GM19238 (cell line): Measurements from ENCODE around the gene STOML1.
"Not testable (repeated sequence)": the region's sequence is repeated elsewhere in the genome, so short reads cannot be mapped to it uniquely, and the experiment has no call there.

ENCODE experiments used
- DNase-seq: peaks from one replicate; pipeline ENCODE4 v3.0.0; 2011; ENCODE audit warnings: low spot score; ENCODE audit not compliant: insufficient read length

Gene STOML1

GRCh38 chr15:73948982-73949381 is 43.1 kb downstream of the STOML1 start:
- DNase-seq, result no peak

- DNase-seq, result no peak
These were observed 43.7 kb downstream of the STOML1 start for GRCh38 chr15:73948396-73948795.

DNA sequence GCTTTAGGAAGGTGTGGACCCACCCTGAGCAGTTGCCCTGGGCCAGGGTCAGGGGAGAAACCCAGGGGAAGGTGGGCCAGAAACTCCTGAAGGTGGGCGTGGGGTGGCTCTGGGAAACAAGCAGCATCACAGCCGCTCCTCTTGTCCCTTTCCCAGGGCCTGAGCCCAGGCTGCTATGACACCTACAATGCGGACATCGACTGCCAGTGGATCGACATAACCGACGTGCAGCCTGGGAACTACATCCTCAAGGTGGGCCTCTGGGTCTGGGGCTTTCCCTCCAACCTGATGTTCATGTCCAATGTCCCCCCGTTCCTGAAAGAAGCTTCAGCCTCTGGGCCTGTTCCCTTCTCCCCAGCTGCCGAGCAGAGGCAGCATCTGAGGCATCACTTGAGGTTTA is 44.4 kb downstream of the STOML1 start:
- DNase-seq, result no peak

DNA sequence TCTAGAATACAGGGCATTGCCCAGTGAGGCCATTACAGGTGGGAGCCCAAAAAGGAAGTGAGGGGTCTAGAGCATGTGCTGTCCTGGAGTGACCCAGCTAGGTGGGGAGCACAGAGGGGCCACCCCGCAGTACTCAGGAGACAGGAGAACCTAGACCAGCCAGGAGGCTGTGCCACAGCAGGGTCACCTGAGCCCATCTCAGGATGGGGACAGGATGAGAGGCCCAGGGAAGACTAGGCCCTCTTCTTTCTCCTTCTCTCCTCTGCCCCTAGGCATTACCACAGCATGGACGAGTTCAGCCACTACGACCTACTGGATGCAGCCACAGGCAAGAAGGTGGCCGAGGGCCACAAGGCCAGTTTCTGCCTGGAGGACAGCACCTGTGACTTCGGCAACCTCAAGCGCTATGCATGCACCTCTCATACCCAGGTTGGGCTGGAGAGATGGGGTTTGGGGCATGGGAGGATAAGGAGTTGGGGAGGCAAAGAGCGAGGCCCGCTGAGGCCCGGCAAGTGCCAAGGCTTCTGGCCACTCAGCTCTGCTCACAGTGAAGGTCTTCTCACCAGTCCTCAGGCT is 45.2 kb downstream of the STOML1 start:
- DNase-seq, result no peak

DNA sequence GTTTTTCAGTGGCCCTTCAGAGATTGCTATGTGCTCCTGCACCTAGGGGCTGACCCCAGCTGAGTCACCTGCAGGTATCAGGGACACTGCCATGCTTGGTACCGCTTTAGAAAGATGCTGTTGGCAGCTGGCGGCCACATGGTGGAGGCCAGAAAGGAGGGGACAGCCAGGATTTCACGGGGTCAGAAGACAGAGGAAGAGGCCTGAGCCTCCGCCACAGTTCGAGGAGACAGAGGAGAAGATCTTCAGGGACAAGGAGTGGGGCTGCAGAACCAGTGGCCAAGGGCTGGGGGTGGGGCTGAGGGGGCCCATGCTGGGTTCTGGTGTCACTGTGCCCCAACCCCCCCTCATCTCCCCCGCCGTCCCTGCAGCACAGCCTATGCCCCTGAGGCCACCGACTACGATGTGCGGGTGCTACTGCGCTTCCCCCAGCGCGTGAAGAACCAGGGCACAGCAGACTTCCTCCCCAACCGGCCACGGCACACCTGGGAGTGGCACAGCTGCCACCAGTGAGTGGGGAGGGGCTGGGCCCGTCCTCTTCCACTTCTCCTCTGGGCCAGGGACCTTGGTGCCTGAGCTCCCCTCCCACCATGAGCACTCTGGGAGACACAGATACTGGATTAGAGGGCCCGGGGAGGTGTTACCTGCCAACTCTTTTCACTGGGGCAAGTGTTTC is 45.9 kb downstream of the STOML1 start:
- no peak for DNase-seq

DNA sequence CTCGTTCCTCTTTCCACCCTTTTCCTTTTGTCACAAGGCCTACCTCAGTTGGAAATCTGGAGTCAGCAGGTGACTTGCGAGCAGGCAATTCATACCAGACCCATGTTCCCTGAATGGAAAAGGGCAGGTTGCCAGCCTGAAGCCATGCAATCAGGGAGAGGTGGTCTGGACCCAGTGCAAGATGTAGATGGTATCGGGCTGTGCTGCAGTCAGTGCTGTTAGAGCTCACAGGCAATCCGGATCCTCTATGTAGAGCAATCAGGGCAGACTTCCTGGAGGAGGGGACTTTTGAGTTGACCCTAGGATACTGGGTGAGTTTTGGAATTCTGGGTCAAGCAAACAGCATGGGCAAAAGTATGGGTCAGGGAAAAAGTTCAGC is 47.0 kb downstream of the STOML1 start:
- no peak for DNase-seq

GRCh38 chr15:73944161-73945129 is 47.6 kb downstream of the STOML1 start:
- DNase-seq, result no peak

DNA sequence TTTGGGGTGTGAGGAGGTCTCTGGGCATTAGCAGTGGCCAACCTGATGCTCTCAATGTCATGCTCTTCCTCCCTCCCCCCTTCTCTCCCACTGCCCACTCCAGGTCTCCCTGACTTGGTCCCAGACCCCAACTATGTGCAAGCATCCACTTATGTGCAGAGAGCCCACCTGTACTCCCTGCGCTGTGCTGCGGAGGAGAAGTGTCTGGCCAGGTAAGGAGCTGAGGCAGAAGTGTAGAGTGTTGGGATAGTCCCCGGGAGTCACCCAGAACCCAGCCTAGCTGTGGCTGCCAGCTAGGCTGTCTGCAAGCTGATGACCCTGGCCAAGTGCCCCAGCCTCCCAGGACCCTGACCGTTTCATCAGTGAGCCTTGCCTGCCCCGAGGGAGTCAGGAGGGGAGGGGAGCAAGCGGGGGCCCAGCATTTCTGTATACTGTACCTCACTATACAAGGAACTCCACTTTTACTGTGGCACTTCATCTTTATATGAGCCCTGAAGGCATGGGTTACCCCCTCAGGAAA is 49.3 kb downstream of the STOML1 start:
- no peak for DNase-seq

DNA sequence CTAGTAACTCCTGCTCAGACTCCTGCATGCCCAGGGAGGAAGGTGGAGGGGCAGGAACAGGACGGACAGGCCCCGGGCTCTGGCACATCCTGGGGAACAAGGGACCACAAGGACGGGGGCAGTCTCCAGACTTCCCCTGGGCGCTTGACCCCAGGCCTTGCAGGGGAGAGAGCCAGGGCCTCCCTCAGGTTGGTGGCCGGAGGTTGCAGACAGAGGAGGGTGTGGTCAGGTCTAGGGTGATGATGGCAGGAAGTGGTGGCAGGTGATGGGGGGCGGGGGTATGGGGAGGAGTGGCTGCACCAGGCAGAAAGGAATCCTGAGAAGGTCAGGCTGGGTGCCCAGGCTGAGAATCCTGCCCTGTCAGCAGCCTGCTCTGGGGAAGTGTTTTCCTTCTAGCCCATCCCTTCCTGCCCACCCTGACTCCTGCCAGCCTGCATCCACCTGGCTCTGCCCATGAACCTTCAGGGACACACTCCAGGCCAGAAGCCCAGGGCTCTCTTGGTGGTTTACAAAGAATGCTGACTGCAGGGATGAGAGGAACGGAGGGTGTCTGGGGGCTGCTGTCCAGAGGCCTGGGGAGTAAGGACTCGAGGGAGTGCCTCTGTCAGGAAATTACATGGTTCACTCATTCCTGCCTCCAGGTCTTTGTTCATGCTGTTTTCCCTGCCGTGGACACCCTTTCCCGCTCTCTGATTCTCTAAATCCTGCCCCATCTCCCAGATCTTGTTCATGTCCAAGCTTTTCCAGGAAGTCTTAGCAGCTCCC is 50.0 kb downstream of the STOML1 start:
- no peak for DNase-seq

GRCh38 chr15:73941449-73941848 is 50.6 kb downstream of the STOML1 start:
- DNase-seq, result no peak

GRCh38 chr15:73941044-73941443 is 51.1 kb downstream of the STOML1 start:
- no peak for DNase-seq

GRCh38 chr15:73940061-73940981 is 51.8 kb downstream of the STOML1 start:
- no peak for DNase-seq

- DNase-seq, result no peak
These were observed 53.0 kb downstream of the STOML1 start for GRCh38 chr15:73939138-73939537.

GRCh38 chr15:73938516-73938915 is 53.6 kb downstream of the STOML1 start:
- not testable (repeated sequence) for DNase-seq

- DNase-seq, result no peak
These were observed 54.4 kb downstream of the STOML1 start for GRCh38 chr15:73937726-73938125.

- DNase-seq, result no peak
These were observed 54.8 kb downstream of the STOML1 start for GRCh38 chr15:73937296-73937695.

- no peak for DNase-seq
These were observed 55.4 kb downstream of the STOML1 start for GRCh38 chr15:73936588-73937290.

GRCh38 chr15:73936181-73936580 is 55.9 kb downstream of the STOML1 start:
- no peak for DNase-seq

- DNase-seq, result no peak
These were observed 56.5 kb downstream of the STOML1 start for GRCh38 chr15:73935547-73935946.

DNA sequence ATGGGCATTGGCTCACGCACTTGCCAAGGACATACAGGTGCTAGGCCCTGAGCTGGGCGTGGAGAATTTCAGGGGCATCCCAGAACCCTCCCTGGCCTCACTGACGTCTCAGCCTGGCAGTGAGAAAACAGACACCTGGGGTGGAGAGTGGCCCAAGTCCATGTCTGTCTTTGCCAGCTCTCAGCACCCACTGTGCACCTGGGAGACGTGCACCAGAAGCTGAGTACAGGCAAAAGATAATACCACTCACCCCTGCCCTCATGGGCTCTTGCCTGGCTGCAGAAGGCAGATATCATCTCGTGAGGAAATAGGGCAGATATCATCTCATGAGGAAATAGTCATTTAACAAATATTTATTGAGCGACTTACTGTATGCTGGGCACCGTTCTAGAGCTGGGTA is 57.8 kb downstream of the STOML1 start:
- DNase-seq, result no peak
